Measurements from ENCODE around the gene ITGA2.

- no peak for TF ChIP-seq CTCF (IDR thresholded peaks at IDR 0.05)
- TF ChIP-seq POLR2A (IDR thresholded peaks at IDR 0.05): no peak
Measured at GRCh38 chr5:53090229-53090628, 101.1 kb downstream of the ITGA2 start.

Measured in thyroid gland (tissue), 4 donors.